SK-N-SH (cell line): Measurements from ENCODE around the gene LRRC42. TPM values are rescaled to one million over a fixed set of nuclear protein-coding genes. Genes with fewer than 3 reads are reported as not detected.

Experiments
- CTCF ChIA-PET: fragments of 300-600, 350-600 bp; formaldehyde crosslinking; extraction: SDS; loops from one replicate; lab custom pipeline; 2021; lab: Yijun Ruan, JAX
- POLR2A ChIA-PET: fragments of 350-600 bp; sonication (Branson Sonifier 250); formaldehyde crosslinking; extraction: SDS; loops from one replicate; lab custom pipeline; 2020; ENCODE audit warnings: antibody characterized with exemption, inconsistent platforms; lab: Yijun Ruan, JAX
- DNase-seq: peaks from one replicate; pipeline ENCODE4 v3.0.0; 2012
- H2AFZ ChIP-seq: fragments of 200-600 bp; sonication (generic); 2 replicates; pipeline ENCODE4 v1.8.1; 2016; ENCODE audit warnings: antibody characterized with exemption, mild to moderate bottlenecking, low read depth
- H3F3A ChIP-seq: fragments of 200-600 bp; sonication (generic); replicated peaks from 2 replicates; pipeline ENCODE3; 2016; ENCODE audit warnings: antibody characterized with exemption, mild to moderate bottlenecking; ENCODE audit not compliant: insufficient read depth
- H3K27ac ChIP-seq, 2 experiments: fragments of 200-500 bp in 1 of 2; fragments of 200-600 bp in 1 of 2; sonication (Bioruptor generic) in 1 of 2; sonication (generic), shearing (Covaris generic) in 1 of 2; 2 replicates each; pipeline versions ENCODE4 v1.5.1 to v1.6.1; 2014 to 2016; ENCODE audit warnings: low read depth in 2 of 2, inconsistent platforms in 1 of 2, low read length in 1 of 2, mild to moderate bottlenecking in 1 of 2, mixed read lengths in 1 of 2
- H3K27me3 ChIP-seq: fragments of 200-600 bp; sonication (generic), shearing (Covaris generic); 2 replicates; pipeline ENCODE4 v1.6.1; 2016; ENCODE audit warnings: mixed run types; ENCODE audit not compliant: insufficient read depth
- H3K36me3 ChIP-seq, 2 experiments: fragments of 200-500 bp in 1 of 2; fragments of 200-600 bp in 1 of 2; sonication (Bioruptor generic) in 1 of 2; sonication (generic) in 1 of 2; replicated peaks in 1 of 2; 2 replicates each; pipeline versions ENCODE3 to v1.5.1; 2014 to 2016; ENCODE audit warnings: low read length in 1 of 2, mild to moderate bottlenecking in 1 of 2; ENCODE audit not compliant: insufficient read depth in 2 of 2, control insufficient read depth in 1 of 2
- H3K4me1 ChIP-seq, 2 experiments: fragments of 200-500 bp in 1 of 2; fragments of 200-600 bp in 1 of 2; sonication (Bioruptor generic) in 1 of 2; sonication (generic), shearing (Covaris generic) in 1 of 2; 2 replicates each; pipeline versions ENCODE4 v1.5.1 to v1.6.1; 2014 to 2016; ENCODE audit warnings: low read depth in 1 of 2, low read length in 1 of 2, mixed run types in 1 of 2; ENCODE audit not compliant: insufficient read depth in 2 of 2, control insufficient read depth in 1 of 2
- H3K4me2 ChIP-seq: fragments of 200-600 bp; sonication (generic), shearing (Covaris generic); 2 replicates; pipeline ENCODE4 v1.6.1; 2017; ENCODE audit warnings: mixed run types
- H3K4me3 ChIP-seq, 2 experiments: fragments of 200-500 bp in 1 of 2; fragments of 200-600 bp in 1 of 2; sonication (Bioruptor generic) in 1 of 2; sonication (generic), shearing (Covaris generic) in 1 of 2; 2 replicates each; pipeline versions ENCODE4 v1.5.1 to v1.8.1; 2014 to 2016; ENCODE audit warnings: low read depth in 2 of 2, inconsistent platforms in 1 of 2, low read length in 1 of 2, mild to moderate bottlenecking in 1 of 2, mixed read lengths in 1 of 2, moderate library complexity in 1 of 2
- H3K79me2 ChIP-seq: fragments of 200-600 bp; sonication (generic); 2 replicates; pipeline ENCODE4 v1.8.1; 2017; ENCODE audit warnings: mild to moderate bottlenecking; ENCODE audit not compliant: insufficient read depth
- H3K9ac ChIP-seq: fragments of 200-600 bp; sonication (generic); 2 replicates; pipeline ENCODE4 v1.6.1; 2017; ENCODE audit warnings: mixed run types
- H3K9me2 ChIP-seq: fragments of 200-600 bp; sonication (generic); 2 replicates; pipeline ENCODE4 v1.6.1; 2017; ENCODE audit warnings: mixed run types
- H3K9me3 ChIP-seq: fragments of 200-600 bp; sonication (generic); 2 replicates; pipeline ENCODE4 v1.6.1; 2017; ENCODE audit warnings: mixed run types, mild to moderate bottlenecking, moderate library complexity
- H4K20me1 ChIP-seq: fragments of 200-600 bp; sonication (generic); 2 replicates; pipeline ENCODE4 v1.6.1; 2017; ENCODE audit warnings: mild to moderate bottlenecking, mixed run types; ENCODE audit not compliant: insufficient read depth
- CTCF ChIP-seq: fragments of 200-600 bp; sonication (generic); IDR thresholded peaks from 2 replicates; pipeline ENCODE4 v1.6.1; 2017; ENCODE audit warnings: antibody characterized with exemption, mild to moderate bottlenecking, moderate library complexity
- EP300 ChIP-seq, 2 experiments: IDR thresholded peaks; 2 replicates each; pipeline versions ENCODE4 v1.4.0 to v1.6.1; 2012; ENCODE audit warnings: borderline replicate concordance in 1 of 2, low read depth in 1 of 2, low read length in 1 of 2
- FOSL2 ChIP-seq: IDR thresholded peaks from 2 replicates; pipeline ENCODE4 v1.4.0; 2012; ENCODE audit warnings: low read depth, mild to moderate bottlenecking, moderate library complexity, borderline replicate concordance
- FOXJ3 ChIP-seq: sonication (generic); formaldehyde crosslinking; IDR thresholded peaks from 2 replicates; pipeline ENCODE4 v1.5.1; 2020; ENCODE audit warnings: mild to moderate bottlenecking, missing genetic modification reagents
- FOXM1 ChIP-seq: IDR thresholded peaks from 2 replicates; pipeline ENCODE4 v1.4.0; 2012; ENCODE audit warnings: low read depth, mild to moderate bottlenecking
- GABPA ChIP-seq: IDR thresholded peaks from 2 replicates; pipeline ENCODE4 v1.4.0; 2012; ENCODE audit warnings: low read depth, mild to moderate bottlenecking
- GATA2 ChIP-seq: sonication (generic); formaldehyde crosslinking; IDR thresholded peaks from 2 replicates; pipeline ENCODE4 v1.5.0; 2020; ENCODE audit warnings: mild to moderate bottlenecking, missing genetic modification reagents
- IRF3 ChIP-seq: fragments of 150-350 bp; IDR thresholded peaks from 2 replicates; pipeline ENCODE4 v1.6.1; 2016; ENCODE audit warnings: mild to moderate bottlenecking, low read depth, low read length
- JUND ChIP-seq: IDR thresholded peaks from 2 replicates; pipeline ENCODE4 v1.4.0; 2012
- MAX ChIP-seq: IDR thresholded peaks from 2 replicates; pipeline ENCODE4 v1.4.0; 2012; ENCODE audit warnings: low read depth
- NFIC ChIP-seq: IDR thresholded peaks from 2 replicates; pipeline ENCODE4 v1.4.0; 2012; ENCODE audit warnings: borderline replicate concordance
- NRF1 ChIP-seq: IDR thresholded peaks from 2 replicates; pipeline ENCODE4 v1.6.1; 2012; ENCODE audit warnings: low read depth, mild to moderate bottlenecking, low read length
- RXRA ChIP-seq: IDR thresholded peaks from 2 replicates; pipeline ENCODE4 v1.4.0; 2012; ENCODE audit warnings: low read depth, mild to moderate bottlenecking, borderline replicate concordance
- TCF12 ChIP-seq: IDR thresholded peaks from 2 replicates; pipeline ENCODE4 v1.4.0; 2012
- USF1 ChIP-seq: IDR thresholded peaks from 2 replicates; pipeline ENCODE4 v1.4.0; 2012; ENCODE audit warnings: low read depth, borderline replicate concordance
- ZBTB33 ChIP-seq: IDR thresholded peaks from 2 replicates; pipeline ENCODE4 v1.4.0; 2012; ENCODE audit warnings: low read depth, borderline replicate concordance
- WGBS: methylation state at CpG from one replicate; pipeline ENCODE4 v1.1.6; 2017; ENCODE audit warnings: low lambda C conversion rate; 5-methylcytosine and 5-hydroxymethylcytosine counted together
- polyA plus RNA-seq, 3 experiments: library from polyadenylated mRNA; depleted of rRNA; stranded (reverse); fragments of >200 nt; gene quantifications; 2 replicates each; pipeline ENCODE4 v1.2.3, GENCODE V29; 2012

The LRRC42 gene
- polyA plus RNA-seq, 1 of the 3 experiments (the other 2 are of a cell fraction) = 35.0 TPM

- H3K4me3 ChIP-seq = no peak overlapping the region
- no peaks in the 10 kb centered on the region for H3K9me3 ChIP-seq
- DNase-seq = no peak
- H3K9me2 ChIP-seq = no peaks in the 10 kb centered on the region
- no peaks in the 10 kb centered on the region for H3K79me2 ChIP-seq
- no peak overlapping the region for H2AFZ ChIP-seq
- WGBS = 92% methylated on average over 2 of the region's 2 CpGs
- H3F3A ChIP-seq = peaks cover 11% of the 10 kb centered on the region
- no peak for TF ChIP-seq NRF1
- no peak for TF ChIP-seq IRF3
- no peak for TF ChIP-seq ZBTB33
- no peak for TF ChIP-seq MAX
- TF ChIP-seq RXRA = no peak
- no peak for TF ChIP-seq CTCF
- no peak for TF ChIP-seq TCF12
- TF ChIP-seq NFIC = no peak
- TF ChIP-seq GATA2 (CRISPR knock-in tag) = no peak
- no peak for TF ChIP-seq FOSL2
- TF ChIP-seq FOXM1 = no peak
- no peak for TF ChIP-seq FOXJ3 (CRISPR knock-in tag)
- TF ChIP-seq JUND = no peak
- no peak for TF ChIP-seq EP300 (IDR thresholded peaks at IDR 0.05; ENCODE audit: borderline replicate concordance in 1 of 2, low read depth in 1 of 2, low read length in 1 of 2)
- TF ChIP-seq USF1 = no peak
- TF ChIP-seq GABPA = no peak
- TF ChIP-seq, all 33 proteins: peak for 0
- ChIA-PET POLR2A (no interaction called here), CTCF (interaction anchor here (1.0 to 9.7 kb wide), 2 partner anchors 12 to 93 kb away, joined by 3 to 47 read pairs; no protein-coding TSS in a partner anchor)
- H3K27me3 ChIP-seq = no peaks in the 10 kb centered on the region
- no peak overlapping the region for H3K27ac ChIP-seq
- H3K4me2 ChIP-seq = no peak overlapping the region
- H3K36me3 ChIP-seq = peaks cover 28 to 44% of the 10 kb centered on the region in 2 experiments
- H3K4me1 ChIP-seq = no peaks in the 10 kb centered on the region
- H4K20me1 ChIP-seq = no peaks in the 10 kb centered on the region
- H3K9ac ChIP-seq = no peak overlapping the region
These were observed 25.6 kb downstream of the LRRC42 start for GRCh38 chr1:53971718-53972117.
